GM18520 (cell line): ENCODE results near the gene TP53AIP1.

Source experiments
- ATAC-seq: cut with Tn5 transposase; IDR thresholded peaks from one replicate; pipeline ENCODE4 v1.9.1; 2021; ENCODE audit not compliant: unreplicated experiment

Gene TP53AIP1

DNA sequence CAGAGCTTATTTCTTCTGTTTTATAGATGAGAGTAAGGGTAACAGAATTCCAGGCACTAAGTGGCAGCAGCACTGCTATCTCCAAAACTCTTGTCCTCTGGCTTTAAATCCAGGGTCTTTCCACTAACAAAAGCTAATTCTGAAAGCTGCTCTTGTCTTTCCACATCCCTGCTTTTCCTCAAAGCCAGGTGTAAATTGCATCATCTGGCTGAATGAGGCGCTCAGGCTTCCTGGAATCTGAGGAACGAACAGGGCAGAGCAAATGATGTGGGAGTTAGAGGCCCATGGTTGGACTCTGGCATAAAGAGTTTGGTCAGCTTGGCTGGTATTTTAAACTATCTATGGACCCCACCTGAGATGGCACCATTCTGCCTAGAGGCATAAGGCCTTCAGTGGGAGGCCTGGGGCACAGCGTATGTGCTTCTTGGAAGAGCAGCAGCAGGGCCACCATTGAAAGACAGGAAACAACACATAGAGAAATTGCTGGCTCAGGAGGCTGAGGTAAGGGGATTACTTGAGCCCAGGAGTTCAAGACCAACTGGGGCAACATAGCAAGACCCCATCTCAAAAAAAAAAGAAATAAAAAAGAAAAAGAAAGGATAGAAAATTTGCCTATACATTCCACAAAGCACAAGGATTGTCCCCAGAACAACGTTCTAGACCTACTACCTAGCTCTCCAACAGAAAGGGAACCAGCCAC is 49.7 kb downstream of the TP53AIP1 start:
- no peak for ATAC-seq

DNA sequence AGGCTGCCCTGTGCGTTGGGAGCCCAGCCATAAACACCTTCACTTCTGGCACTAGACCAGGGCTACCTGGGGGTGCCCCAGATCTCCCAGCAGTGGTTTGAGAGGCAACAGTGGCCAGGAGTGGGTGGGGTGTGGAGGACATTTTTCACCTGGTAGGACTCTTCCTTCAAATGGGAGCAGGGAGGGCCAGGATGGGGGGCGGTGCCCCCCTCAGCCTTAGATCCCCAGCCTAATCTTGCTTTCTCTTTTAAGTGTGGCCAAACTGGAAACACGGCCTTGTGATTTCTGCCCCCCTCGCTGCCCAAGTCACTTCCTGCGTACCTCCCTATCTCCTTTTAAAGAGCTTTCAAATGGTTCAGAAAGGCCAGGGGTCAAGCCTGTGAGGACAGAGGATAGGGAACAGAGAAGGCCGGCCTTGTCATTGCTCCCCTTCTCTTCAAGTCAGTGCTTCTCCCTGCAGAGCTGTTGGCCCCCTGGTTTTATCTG is 50.7 kb downstream of the TP53AIP1 start:
- ATAC-seq = no peak

GRCh38 chr11:128890543-128891368 is 51.9 kb downstream of the TP53AIP1 start, which contains the start of gene KCNJ5:
Gene KCNJ5, plus strand, starts transcription at chr11:128891356. Its CDS starts 19,918 bp downstream, at chr11:128911274.
- no peak for ATAC-seq

GRCh38 chr11:128890216-128890542 is 52.5 kb downstream of the TP53AIP1 start:
- ATAC-seq = no peak

DNA sequence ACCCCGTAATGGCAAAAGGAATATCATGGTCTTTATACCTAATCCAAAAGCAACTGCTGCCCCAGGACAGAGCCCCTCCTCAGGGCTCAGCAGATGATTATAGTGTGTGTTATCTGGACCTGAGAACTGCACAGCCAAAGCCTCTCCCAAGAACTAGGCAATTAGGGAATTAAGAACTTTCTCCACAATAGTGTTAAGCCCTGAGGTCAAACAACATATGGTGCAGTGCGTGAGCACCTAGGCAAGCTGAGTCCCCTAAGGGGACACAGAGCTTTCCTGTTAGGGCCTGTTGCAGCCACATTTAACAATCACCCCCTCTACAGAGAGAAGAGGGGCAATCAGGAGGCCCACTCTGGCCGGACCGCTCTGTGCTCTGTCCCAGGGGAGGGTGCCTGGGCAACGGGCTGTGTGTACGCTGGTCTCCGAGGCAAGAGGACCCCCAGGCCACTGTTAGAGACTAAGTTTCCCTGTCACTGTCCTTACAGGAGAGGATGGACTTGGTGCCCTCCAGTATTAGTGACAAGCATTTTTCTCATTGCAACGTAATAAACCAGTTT is 52.9 kb downstream of the TP53AIP1 start:
- ATAC-seq = no peak

GRCh38 chr11:128888034-128888985 is 54.4 kb downstream of the TP53AIP1 start:
- no peak for ATAC-seq

DNA sequence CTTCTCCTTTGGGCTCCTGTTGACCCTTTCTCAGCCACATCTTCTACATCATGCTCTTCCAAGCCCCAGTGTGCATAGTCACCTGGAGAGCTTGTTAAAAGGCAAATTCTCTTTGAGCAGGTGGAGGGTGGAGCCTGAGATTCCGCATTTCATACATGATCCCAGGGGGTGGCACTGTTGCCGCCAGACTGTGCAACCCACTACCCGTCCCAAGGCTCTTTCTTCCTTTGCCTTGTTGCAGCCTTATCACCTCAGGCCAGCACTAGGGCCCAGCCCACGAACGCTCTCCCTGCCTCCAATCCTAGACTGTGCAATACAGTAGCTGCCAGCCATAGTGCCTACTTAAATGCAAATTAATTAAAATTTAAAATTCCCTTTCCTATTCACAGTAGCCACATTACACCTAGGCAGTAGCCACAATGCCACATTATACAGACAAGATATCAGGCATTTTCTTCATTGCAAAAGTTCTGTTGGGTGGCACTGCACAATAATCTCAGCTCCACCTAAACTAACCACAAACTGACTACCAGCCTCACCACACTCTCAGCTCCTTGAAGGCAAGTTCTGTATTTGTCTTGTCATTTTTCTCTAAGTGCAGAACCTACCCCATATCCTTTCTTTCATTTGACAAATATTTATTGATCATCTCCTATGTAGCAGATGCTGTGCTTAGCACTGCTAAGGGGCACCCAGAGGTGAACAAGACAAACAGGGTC is 56.1 kb downstream of the TP53AIP1 start:
- ATAC-seq = no peak
